Measurements from ENCODE around the gene FBXW8. TPM values are rescaled to one million over a fixed set of nuclear protein-coding genes. Genes with fewer than 3 reads are reported as not detected.

The FBXW8 gene
- total RNA-seq, 1 donor from 2014 or later: 14.4 TPM

DNA sequence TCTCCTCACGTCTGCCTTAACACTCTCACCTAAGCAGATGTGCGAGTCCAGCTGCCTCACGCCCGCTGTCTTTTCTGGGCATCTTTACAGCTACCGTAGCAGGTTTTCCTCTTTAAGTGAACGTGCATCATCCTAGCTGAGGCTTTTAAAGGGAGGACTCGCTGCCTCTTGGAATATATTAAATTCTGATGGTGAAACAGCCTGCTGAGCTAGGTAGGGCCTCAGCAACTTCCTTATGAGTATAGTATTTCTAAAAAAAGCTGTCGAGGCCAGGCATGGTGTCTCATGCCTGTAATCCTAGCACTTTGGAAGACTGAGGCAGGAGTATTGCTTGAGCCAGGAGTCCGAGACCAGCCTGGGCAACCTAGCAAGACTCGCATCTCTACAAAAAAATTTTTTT is 156.3 kb downstream of the FBXW8 start:
- TF ChIP-seq, protein P1, sequence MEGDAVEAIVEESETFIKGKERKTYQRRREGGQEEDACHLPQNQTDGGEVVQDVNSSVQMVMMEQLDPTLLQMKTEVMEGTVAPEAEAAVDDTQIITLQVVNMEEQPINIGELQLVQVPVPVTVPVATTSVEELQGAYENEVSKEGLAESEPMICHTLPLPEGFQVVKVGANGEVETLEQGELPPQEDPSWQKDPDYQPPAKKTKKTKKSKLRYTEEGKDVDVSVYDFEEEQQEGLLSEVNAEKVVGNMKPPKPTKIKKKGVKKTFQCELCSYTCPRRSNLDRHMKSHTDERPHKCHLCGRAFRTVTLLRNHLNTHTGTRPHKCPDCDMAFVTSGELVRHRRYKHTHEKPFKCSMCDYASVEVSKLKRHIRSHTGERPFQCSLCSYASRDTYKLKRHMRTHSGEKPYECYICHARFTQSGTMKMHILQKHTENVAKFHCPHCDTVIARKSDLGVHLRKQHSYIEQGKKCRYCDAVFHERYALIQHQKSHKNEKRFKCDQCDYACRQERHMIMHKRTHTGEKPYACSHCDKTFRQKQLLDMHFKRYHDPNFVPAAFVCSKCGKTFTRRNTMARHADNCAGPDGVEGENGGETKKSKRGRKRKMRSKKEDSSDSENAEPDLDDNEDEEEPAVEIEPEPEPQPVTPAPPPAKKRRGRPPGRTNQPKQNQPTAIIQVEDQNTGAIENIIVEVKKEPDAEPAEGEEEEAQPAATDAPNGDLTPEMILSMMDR (conservative IDR thresholded peaks at IDR 0.05; ENCODE audit: low read depth, low read length): no peak
- no peak for DNase-seq (ENCODE audit: low read depth)
- no peak overlapping the region for H3K4me3 ChIP-seq (ENCODE audit: low read depth, low read length)

DNA sequence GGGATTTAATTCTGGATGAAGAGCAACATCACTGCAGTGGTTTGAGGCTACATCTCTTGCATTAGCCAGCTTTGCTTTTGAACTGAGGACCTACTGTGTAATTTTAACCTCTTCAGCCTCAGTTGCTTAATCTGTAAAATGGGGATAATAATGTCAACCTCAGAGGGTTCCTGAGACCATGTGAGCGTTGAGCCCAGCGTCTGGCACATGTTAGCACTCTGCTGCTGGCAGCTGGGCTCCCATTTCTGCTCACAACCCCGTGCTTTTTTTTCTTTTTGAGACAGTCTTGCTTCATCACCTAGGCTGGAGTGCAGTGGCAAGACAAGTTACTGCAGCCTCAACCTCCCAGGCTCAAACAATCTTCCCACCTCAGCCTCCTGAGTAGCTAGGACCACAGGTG is 156.9 kb downstream of the FBXW8 start:
- TF ChIP-seq, protein P1 (conservative IDR thresholded peaks at IDR 0.05; ENCODE audit: low read depth, low read length): no peak
- no peak overlapping the region for H3K4me3 ChIP-seq (ENCODE audit: low read depth, low read length)
- DNase-seq (ENCODE audit: low read depth): no peak

DNA sequence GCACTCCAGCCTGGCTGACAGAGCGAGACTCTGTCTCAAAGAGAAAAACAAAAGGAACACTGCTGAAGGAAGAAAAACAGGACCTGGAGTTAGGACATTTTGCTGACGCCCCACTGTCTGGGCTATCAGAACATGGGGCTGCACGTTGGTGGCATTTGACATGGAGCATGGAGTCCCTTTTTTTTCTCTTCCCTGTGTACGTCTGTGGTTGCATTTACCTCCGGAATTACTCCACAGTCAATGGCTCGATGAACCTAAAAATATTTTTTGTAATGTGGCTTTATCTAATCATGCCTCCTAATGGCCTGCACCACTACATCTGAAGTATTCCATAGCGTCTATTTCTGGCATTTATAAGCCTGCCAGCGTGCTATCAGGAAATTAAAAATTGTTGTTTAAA is 157.7 kb downstream of the FBXW8 start:
- no peak for DNase-seq (ENCODE audit: low read depth)
- TF ChIP-seq, protein P1 (conservative IDR thresholded peaks at IDR 0.05; ENCODE audit: low read depth, low read length): no peak
- H3K4me3 ChIP-seq (ENCODE audit: low read depth, low read length): no peak overlapping the region

DNA sequence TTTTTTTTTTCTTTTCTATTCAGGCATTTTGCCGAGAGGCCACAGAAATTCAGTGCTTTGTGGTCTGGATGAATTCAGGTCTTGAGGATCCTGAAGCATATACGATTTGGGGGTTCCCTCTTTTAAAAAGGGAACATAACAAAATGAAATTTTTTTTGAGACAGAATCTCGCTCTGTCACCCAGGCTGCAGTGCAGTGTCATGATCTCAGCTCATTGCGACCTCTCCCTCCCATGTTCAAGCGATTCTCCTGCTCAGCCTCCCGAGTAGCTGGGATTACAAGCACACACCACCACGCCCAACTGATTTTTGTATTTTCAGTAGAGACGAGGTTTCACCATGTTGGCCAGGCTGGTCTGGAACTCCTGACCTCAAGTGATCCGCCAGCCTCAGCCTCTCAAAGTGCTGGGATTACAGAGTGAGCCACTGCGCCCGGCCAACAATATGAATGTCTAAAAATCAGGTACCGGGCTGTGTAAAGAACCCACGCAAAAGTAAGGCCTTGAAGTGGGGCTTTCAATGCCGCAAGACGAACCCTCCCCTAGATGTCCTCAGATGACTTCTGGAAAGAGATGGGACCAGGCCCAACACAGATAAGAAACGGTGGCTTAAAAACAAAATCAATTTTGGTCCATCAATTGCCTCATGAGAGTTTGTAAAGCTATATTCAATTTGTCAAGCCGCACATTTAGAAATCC is 158.5 kb downstream of the FBXW8 start:
- no peak for DNase-seq (ENCODE audit: low read depth)

DNA sequence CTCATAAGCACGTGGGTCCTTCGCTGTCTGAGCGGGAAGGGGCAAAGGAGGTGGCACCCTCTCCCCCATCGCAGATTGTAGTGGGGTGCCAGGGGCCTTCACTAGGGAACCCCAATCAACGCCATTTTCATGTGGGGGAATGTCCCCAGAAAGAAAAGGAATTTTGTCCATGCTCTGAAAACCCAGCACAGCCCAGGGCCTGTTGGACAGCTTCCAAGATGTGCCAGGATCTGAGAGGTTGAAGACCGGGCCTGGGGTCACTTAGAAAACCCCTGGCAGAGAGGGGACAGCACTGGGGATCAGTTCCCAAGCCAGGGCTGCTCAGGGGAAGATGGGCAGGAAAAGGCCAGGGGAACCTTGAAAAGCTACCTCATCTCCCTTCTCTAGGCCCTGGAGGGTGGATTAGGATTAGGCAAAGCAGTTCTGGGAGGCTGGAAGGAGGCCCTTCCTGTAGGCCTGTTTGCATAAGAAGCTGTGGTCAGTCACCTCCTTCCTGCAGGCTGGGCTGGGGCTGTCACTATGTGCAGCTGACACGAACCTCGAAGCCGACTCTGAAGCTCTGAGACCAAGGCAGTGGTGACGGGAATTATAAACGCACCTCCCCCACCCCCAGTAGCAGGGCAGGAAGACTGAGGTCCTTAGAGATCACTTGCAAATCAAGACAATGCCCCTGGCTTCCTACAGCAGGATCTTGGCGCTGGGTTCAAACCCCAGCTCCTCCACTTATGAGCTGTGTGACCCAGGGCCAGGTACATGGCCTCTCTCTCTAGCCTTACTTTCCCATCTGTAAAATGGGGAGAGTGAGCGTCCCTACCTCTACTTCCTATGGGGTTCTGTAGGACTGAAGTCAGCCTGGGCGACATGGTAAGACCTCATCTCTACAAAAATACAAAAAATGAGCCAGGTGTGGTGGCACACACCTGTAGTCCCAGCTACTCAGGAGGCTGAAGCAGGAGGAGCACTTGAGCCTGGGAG is 159.5 kb downstream of the FBXW8 start:
- DNase-seq (ENCODE audit: low read depth): no peak
- TF ChIP-seq, protein P1 (conservative IDR thresholded peaks at IDR 0.05; ENCODE audit: low read depth, low read length): no peak
- no peak overlapping the region for H3K4me3 ChIP-seq (ENCODE audit: low read depth, low read length)

More for the DNA sequence above, 158.5 kb downstream of the FBXW8 start:
- TF ChIP-seq, protein P1 (conservative IDR thresholded peaks at IDR 0.05; ENCODE audit: low read depth, low read length): no peak
- H3K4me3 ChIP-seq (ENCODE audit: low read depth, low read length): no peak overlapping the region

DNA sequence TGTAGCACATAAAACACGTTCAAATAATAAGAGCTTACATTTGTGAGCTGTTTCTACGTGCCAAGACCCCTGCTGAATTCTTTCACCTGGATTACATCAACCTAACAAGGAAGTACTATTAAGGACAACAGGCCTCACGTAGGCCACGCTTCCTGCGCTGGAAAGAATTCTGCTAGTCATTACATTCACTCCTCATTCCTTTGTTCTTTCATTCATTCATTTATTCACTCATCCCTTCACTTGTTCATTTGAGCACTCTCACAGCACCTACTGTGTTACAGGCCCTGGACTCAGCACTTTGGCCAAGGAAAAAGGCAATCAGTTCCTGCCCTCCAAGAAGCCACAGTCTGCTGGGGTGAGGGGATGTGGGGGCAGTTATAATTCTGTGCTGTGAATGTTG is 160.3 kb downstream of the FBXW8 start:
- TF ChIP-seq, protein P1 (conservative IDR thresholded peaks at IDR 0.05; ENCODE audit: low read depth, low read length): no peak
- DNase-seq (ENCODE audit: low read depth): no peak
- H3K4me3 ChIP-seq (ENCODE audit: low read depth, low read length): no peak overlapping the region
